ENCODE data around the gene DCDC2C. TPM values are rescaled to one million over a fixed set of nuclear protein-coding genes. Genes with fewer than 3 reads are reported as not detected.

DCDC2C gene
- total RNA-seq, 2 experiments from 2014 or later = not detected

DNA sequence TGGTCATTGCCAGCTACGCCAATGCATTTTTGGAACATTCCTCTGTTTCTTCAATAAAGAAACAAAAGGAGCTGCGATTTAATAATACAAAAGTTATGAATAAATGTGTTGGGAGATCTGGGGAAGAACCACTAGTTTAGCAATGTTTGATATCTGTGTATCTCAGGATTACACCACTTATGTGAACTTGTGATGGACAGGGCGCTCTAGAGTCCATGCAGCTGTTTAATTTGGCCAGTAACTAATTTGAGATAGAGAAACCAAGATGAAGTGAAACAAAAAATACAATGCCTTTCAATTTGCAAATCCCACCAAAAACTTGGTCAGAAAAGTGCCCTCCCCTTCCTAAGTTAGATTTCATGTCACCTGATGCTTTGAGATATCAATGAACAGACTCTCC is 6.8 kb upstream of the DCDC2C start:
- Mint-ChIP-seq H3K4me3 (no peak overlapping the region), H3K4me1 (no peaks in the 10 kb centered on the region), H3K9me3 (ENCODE audit: low read depth) (no peaks in the 10 kb centered on the region), H3K27ac (no peak overlapping the region), H3K36me3 (ENCODE audit: low read depth) (no peaks in the 10 kb centered on the region), H3K27me3 (peaks cover 20% of the 10 kb centered on the region)
- DNase-seq = no peak
- POLR2A ChIA-PET = no interaction called here
- ATAC-seq = no peak
- intact Hi-C loops (cut with DNase I, micrococcal nuclease) = no loop called here
- CTCF ChIA-PET = no interaction called here

DNA sequence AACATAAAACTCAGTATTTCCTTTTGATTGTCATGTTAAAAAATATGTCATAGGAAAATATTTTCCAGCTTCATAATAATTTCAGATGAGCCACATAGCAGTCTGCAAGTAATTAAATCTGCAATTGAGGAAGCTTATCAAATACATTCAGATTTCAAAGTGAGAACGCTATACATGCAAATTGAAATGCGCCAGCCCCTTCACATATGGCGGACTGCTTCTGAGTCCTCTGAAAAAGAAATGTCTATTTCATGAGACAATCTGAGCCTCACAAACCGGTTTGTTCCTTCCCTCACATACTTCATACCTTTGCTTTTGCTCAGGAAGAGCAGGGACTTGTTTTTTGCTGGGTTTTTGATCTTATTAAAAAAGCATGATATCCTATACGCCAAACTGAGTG is 2.3 kb upstream of the DCDC2C start:
- H3K4me3 Mint-ChIP-seq = no peak overlapping the region
- H3K9me3 Mint-ChIP-seq (ENCODE audit: low read depth) = no peaks in the 10 kb centered on the region
- no peaks in the 10 kb centered on the region for H3K36me3 Mint-ChIP-seq (ENCODE audit: low read depth)
- intact Hi-C loops (cut with DNase I, micrococcal nuclease) = no loop called here
- no peak for DNase-seq
- peaks cover 33% of the 10 kb centered on the region for H3K27me3 Mint-ChIP-seq
- ATAC-seq = no peak
- POLR2A ChIA-PET = no interaction called here
- no peak overlapping the region for H3K27ac Mint-ChIP-seq
- no peaks in the 10 kb centered on the region for H3K4me1 Mint-ChIP-seq
- CTCF ChIA-PET = interaction anchor here (0.7 kb wide), 1 partner anchor 9 kb away, joined by 3 read pairs; no protein-coding TSS in a partner anchor

DNA sequence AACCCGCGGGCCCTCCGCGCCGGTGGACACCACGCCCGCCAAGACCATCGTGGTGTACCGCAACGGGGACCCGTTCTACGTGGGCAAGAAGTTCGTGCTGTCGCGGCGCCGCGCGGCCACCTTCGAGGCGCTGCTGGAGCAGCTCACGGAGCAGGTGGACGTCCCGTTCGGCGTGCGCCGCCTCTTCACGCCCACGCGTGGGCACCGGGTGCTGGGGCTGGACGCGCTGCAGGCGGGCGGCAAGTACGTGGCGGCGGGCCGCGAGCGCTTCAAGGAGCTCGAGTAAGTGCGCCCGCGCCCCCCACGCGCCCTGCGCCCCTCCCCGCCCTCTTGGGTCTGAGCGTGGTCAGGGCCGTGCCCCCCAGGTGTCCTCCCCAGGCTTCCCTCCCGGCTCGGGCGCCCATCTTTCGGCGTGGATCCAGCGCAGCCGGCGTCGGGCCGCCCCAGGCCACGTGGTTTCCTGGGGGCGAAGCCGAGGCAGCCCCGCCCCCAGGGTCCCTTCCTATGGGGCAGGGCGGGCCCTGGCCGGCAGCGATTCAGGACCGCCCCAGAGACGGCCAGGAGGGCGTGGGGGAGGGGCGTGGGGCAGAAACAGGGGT is 481 bp downstream of the DCDC2C start:
- no peaks in the 10 kb centered on the region for H3K9me3 Mint-ChIP-seq (ENCODE audit: low read depth)
- POLR2A ChIA-PET = no interaction called here
- no peak for ATAC-seq
- no peaks in the 10 kb centered on the region for H3K4me1 Mint-ChIP-seq
- H3K27ac Mint-ChIP-seq = no peak overlapping the region
- no peak overlapping the region for H3K4me3 Mint-ChIP-seq
- H3K36me3 Mint-ChIP-seq (ENCODE audit: low read depth) = no peaks in the 10 kb centered on the region
- peaks cover 38% of the 10 kb centered on the region for H3K27me3 Mint-ChIP-seq
- CTCF ChIA-PET = no interaction called here
- no peak for DNase-seq
- intact Hi-C loops (cut with DNase I, micrococcal nuclease) = no loop called here

DNA sequence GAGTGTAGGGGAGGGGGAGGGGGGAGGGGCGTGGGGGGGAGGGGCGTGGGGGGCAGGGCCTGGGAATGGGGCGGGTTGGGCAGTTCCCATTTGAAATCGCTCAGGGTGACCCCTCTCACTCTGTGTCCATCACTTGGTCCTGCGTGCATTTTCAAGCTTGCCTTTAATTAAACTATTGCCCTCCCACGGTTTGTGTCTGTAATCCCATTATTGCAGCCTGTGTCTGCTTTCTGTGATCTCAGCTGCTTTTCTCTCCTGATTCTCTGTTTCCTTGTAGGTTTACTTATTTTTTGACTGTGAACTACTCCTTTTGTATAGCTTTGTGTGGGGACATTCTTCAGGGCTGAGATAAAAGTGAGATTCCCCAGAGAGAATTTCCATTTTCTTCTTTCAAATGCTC is 1.3 kb downstream of the DCDC2C start:
- Mint-ChIP-seq H3K27ac (no peak overlapping the region), H3K36me3 (ENCODE audit: low read depth) (no peaks in the 10 kb centered on the region), H3K4me3 (no peak overlapping the region), H3K9me3 (ENCODE audit: low read depth) (no peaks in the 10 kb centered on the region), H3K27me3 (peaks cover 33% of the 10 kb centered on the region), H3K4me1 (no peaks in the 10 kb centered on the region)
- no peak for DNase-seq
- intact Hi-C loops (cut with DNase I, micrococcal nuclease) = no loop called here
- no peak for ATAC-seq
- ChIA-PET POLR2A (no interaction called here), CTCF (no interaction called here)

DNA sequence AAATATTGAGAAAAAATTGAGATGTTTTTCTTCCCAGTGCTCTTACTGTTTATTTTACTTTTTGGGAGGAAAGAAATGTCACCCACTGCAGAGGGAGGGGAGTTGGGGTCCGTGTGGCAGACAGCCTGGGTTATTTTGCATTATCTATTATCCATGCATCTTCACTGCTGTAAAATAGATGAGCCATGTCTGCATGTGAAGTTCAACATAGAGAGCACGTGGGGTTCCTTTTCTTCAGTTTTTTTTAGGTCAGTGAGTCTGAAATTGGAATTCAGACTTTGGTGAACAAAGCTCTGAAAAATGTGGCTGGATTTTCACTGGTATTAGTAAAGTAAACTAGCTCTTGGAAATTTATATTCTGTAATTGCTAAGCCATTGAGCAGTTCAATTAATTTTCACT is 2.4 kb downstream of the DCDC2C start:
- CTCF ChIA-PET = no interaction called here
- DNase-seq (no peak), ATAC-seq (no peak)
- no peaks in the 10 kb centered on the region for H3K9me3 Mint-ChIP-seq (ENCODE audit: low read depth)
- H3K4me3 Mint-ChIP-seq = no peak overlapping the region
- no peaks in the 10 kb centered on the region for H3K36me3 Mint-ChIP-seq (ENCODE audit: low read depth)
- intact Hi-C loops (cut with DNase I, micrococcal nuclease) = no loop called here
- peaks cover 33% of the 10 kb centered on the region for H3K27me3 Mint-ChIP-seq
- POLR2A ChIA-PET = no interaction called here
- no peak overlapping the region for H3K27ac Mint-ChIP-seq
- H3K4me1 Mint-ChIP-seq = no peaks in the 10 kb centered on the region

DNA sequence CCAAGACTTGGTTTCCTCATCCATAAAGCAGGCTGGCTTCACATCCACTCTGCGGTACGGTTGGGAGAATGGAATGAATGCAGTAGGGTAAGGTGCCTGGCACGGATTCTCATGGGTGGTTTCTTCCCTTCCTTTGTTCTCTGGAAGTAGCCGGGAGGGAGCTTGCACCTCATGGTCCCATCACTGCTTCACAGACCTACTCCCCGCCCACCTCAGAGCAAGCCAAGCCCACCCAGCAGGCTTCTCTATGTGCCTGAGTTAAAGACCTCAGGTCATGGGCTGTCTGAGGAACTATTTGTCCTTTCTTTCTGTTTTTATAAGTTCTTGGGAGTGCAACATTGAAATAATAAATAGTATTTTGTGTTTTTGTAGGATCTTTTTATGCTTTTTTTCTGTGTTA is 3.5 kb downstream of the DCDC2C start:
- intact Hi-C loops (cut with DNase I, micrococcal nuclease) = no loop called here
- Mint-ChIP-seq H3K9me3 (ENCODE audit: low read depth) (no peaks in the 10 kb centered on the region), H3K4me1 (no peaks in the 10 kb centered on the region), H3K27ac (no peak overlapping the region), H3K36me3 (ENCODE audit: low read depth) (no peaks in the 10 kb centered on the region), H3K4me3 (no peak overlapping the region), H3K27me3 (peaks cover 31% of the 10 kb centered on the region)
- ATAC-seq = no peak
- DNase-seq = no peak
- ChIA-PET CTCF (no interaction called here), POLR2A (no interaction called here)

DNA sequence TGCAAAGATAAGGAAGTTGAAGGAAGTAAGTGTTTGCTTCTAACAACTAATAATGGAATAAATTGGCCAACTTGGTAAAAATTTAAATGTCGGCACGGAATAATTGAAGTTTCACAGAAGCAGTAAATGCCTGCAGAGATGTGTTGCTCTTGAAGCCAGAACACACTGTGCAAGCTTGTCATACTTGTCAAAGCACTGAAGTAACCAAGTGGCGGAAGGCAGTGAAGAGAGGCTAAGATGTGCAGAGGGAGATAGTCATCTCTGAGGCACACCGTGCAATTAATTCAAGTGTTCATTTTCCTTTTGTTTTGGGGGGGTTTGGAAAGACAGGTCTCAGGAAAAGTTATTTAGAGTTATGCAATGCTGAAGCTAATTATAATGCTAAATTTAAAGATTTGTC is 5.2 kb downstream of the DCDC2C start:
- DNase-seq (no peak), ATAC-seq (no peak)
- peaks cover 21% of the 10 kb centered on the region for H3K27me3 Mint-ChIP-seq
- H3K4me3 Mint-ChIP-seq = no peak overlapping the region
- no peaks in the 10 kb centered on the region for H3K36me3 Mint-ChIP-seq (ENCODE audit: low read depth)
- no peak overlapping the region for H3K27ac Mint-ChIP-seq
- intact Hi-C loops (cut with DNase I, micrococcal nuclease) = no loop called here
- ChIA-PET CTCF (no interaction called here), POLR2A (no interaction called here)
- no peaks in the 10 kb centered on the region for H3K4me1 Mint-ChIP-seq
- no peaks in the 10 kb centered on the region for H3K9me3 Mint-ChIP-seq (ENCODE audit: low read depth)

DNA sequence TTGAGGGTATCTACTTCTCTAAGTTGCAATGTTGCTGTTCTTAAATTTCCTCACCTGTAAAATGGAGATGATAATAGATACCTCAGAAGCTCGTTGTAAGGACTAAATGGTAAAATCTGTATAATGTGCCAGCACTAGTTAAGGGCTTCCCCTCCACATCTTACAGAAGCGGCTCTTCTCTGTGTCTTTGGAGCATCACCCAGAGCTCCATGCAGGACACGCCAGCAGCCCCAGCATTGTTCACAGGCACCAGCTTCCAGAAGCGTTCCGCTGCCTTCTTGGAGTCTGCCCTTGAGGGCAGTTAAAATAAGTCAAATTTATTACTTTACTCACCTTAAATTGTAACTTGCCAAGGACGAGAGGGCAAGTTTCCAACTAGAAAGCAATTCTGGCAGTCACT is 5.8 kb downstream of the DCDC2C start:
- no peak overlapping the region for H3K4me3 Mint-ChIP-seq
- no peaks in the 10 kb centered on the region for H3K9me3 Mint-ChIP-seq (ENCODE audit: low read depth)
- no peak for ATAC-seq
- intact Hi-C loops (cut with DNase I, micrococcal nuclease) = no loop called here
- ChIA-PET POLR2A (no interaction called here), CTCF (no interaction called here)
- no peak for DNase-seq
- H3K27ac Mint-ChIP-seq = no peak overlapping the region
- peaks cover 21% of the 10 kb centered on the region for H3K27me3 Mint-ChIP-seq
- H3K36me3 Mint-ChIP-seq (ENCODE audit: low read depth) = no peaks in the 10 kb centered on the region
- no peaks in the 10 kb centered on the region for H3K4me1 Mint-ChIP-seq

DNA sequence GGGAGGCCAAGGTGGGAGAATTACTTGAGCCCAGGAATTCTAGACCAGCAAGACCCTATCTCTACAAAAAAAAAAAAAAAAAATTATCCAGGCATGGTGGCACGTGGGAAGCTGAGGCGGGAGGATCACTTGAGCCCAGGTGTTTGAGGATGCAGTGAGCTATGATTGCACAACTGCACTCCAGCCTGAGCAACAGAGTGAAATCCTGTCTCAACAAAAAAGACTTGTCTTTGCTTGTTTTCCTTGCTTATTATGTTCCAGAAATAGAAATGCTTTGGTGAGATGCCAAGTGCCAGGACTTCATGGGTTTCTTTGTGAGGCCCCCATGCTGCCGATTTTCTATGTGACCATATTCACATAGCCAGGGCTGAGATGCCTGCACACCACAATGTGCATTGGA is 9.0 kb downstream of the DCDC2C start:
- CTCF ChIA-PET = no interaction called here
- Mint-ChIP-seq H3K9me3 (ENCODE audit: low read depth) (no peaks in the 10 kb centered on the region), H3K4me1 (no peaks in the 10 kb centered on the region), H3K36me3 (ENCODE audit: low read depth) (no peaks in the 10 kb centered on the region), H3K4me3 (no peak overlapping the region), H3K27ac (no peak overlapping the region), H3K27me3 (peaks cover 11% of the 10 kb centered on the region)
- intact Hi-C loops (cut with DNase I, micrococcal nuclease) = no loop called here
- ATAC-seq (no peak), DNase-seq (no peak)
- POLR2A ChIA-PET = no interaction called here

DNA sequence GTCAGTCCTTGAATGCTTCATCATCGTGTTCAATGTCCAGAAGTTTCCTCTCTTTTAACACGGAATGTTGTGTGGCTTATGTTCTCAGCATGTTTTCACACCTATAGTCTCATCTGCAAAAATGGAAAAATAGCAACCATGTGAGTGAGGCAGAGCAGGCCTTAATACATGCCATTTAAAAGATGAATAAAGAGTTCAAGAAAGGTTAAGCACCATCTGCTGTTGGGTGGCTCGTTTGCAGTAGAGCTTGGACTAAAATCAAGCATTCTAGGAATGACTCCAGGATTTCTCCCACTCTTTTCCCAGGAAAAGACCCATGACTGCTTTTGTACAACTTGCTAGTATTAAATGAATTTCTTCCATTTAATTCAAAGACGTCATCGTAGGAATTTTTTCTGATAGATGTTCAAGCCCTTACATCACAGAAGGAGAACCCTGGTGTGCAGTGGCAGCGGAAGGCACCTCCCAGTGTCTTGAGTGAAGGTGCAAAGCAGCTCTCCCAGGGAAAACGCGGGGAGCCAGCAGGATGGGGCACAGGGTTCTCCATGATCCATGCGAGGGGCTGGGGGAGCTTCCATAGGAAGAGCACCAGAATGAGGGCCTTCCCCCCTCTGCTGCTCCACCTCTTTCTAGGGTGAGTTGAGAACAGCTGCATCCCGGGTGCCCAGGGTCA is 9.6 kb downstream of the DCDC2C start:
- POLR2A ChIA-PET = no interaction called here
- H3K36me3 Mint-ChIP-seq (ENCODE audit: low read depth) = no peaks in the 10 kb centered on the region
- H3K4me1 Mint-ChIP-seq = no peaks in the 10 kb centered on the region
- H3K4me3 Mint-ChIP-seq = no peak overlapping the region
- intact Hi-C loops (cut with DNase I, micrococcal nuclease) = no loop called here
- no peak overlapping the region for H3K27ac Mint-ChIP-seq
- CTCF ChIA-PET = interaction anchor here (0.7 kb wide), 1 partner anchor 69 kb away, joined by 3 read pairs; no protein-coding TSS in a partner anchor
- H3K9me3 Mint-ChIP-seq (ENCODE audit: low read depth) = no peaks in the 10 kb centered on the region
- peaks cover 9% of the 10 kb centered on the region for H3K27me3 Mint-ChIP-seq
- ATAC-seq = no peak
- no peak for DNase-seq

DNA sequence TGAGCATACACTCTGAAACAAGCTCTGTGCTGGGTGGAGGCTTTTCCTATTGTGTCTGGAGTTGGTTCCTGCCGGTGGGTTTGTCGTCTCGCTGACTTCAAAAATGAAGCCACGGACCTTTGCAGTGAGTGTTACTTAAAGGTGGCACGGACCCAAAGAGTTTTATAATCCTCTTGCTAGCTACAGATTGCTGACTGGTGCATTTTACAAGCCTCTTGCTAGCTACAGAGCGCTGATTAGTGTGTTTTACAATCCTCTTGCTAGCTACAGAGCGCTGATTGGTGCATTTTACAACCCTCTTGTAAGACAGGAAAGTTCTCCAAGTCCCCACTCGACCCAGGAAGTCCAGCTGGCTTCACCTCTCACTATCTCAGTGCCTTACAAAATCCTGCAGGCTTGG is 15.3 kb downstream of the DCDC2C start:
- POLR2A ChIA-PET = no interaction called here
- CTCF ChIA-PET = no interaction called here
- ATAC-seq = no peak
- Mint-ChIP-seq H3K4me3 (no peak overlapping the region), H3K27ac (no peak overlapping the region), H3K9me3 (ENCODE audit: low read depth) (no peaks in the 10 kb centered on the region), H3K36me3 (ENCODE audit: low read depth) (no peaks in the 10 kb centered on the region), H3K4me1 (no peaks in the 10 kb centered on the region), H3K27me3 (peaks cover 10% of the 10 kb centered on the region)
- intact Hi-C loops (cut with DNase I, micrococcal nuclease) = no loop called here
- no peak for DNase-seq

DNA sequence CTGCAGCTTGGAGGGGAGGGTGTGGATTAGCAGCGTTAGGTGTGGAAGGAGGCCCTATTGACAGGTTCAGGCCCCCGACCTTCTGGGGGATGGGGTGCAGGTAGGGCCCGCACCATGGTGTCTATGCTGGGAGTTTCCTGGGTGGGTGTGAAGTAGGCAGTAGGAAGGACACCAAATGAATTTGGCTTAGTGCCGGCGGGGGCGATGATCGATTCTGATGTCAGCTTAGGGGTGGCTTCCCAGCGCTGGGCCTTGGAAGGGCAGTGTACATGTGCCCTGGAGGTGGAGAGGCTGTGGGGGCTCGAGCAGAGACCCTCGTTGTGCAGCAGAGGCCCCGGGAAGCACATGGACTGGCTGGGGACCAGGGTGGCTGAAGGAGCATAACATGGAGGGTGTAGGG is 21.6 kb downstream of the DCDC2C start:
- intact Hi-C loops (cut with DNase I, micrococcal nuclease) = loop anchor here in 1 of 2 experiments (10.0 kb wide), 1 partner anchor 1640 kb away; no protein-coding TSS in a partner anchor
- Mint-ChIP-seq H3K4me1 (no peaks in the 10 kb centered on the region), H3K36me3 (ENCODE audit: low read depth) (no peaks in the 10 kb centered on the region), H3K27ac (no peak overlapping the region), H3K9me3 (ENCODE audit: low read depth) (no peaks in the 10 kb centered on the region), H3K4me3 (no peak overlapping the region), H3K27me3 (peaks cover 8% of the 10 kb centered on the region)
- no peak for ATAC-seq
- ChIA-PET POLR2A (no interaction called here), CTCF (interaction anchor here (1.0 kb wide), 1 partner anchor 56 kb away, joined by 3 read pairs; no protein-coding TSS in a partner anchor)
- DNase-seq = no peak

Measured in activated CD4-positive, alpha-beta T cell treated with anti-CD3 and anti-CD28 coated beads for 36 hours (primary cell).